ENCODE results near the gene FREY1.

GRCh38 chr11:45899448-45900174 lies 7.5 kb downstream of the FREY1 start:
- no peak for TF ChIP-seq CTCF (IDR thresholded peaks at IDR 0.05 in 4 of 5, conservative IDR thresholded peaks at IDR 0.05 in 1 of 5)
- TF ChIP-seq POLR2A (IDR thresholded peaks at IDR 0.05) = no peak
